GM13976 (cell line): ENCODE results near the gene APMAP.

Experiments used
- DNase-seq: peaks from one replicate; pipeline ENCODE4 v3.0.0; 2012; ENCODE audit warnings: low spot score
- CTCF ChIP-seq: IDR thresholded peaks from 2 replicates; pipeline ENCODE4 v1.5.1; 2012; ENCODE audit warnings: borderline replicate concordance, mild to moderate bottlenecking; ENCODE audit not compliant: insufficient read depth; ENCODE audit errors: extremely low read depth, missing control alignments, control extremely low read depth
- in situ Hi-C: fragments of 300-500 bp; cut with MboI; formaldehyde crosslinking; loops from one replicate; pipeline ENCODE4 v1.12.0; 2022; ENCODE audit warnings: low sequenced_read_pairs, mixed read lengths, inconsistent platforms; ENCODE audit not compliant: unreplicated experiment

APMAP gene

GRCh38 chr20:24914388-24915241 lies 77.9 kb downstream of the APMAP start:
- DNase-seq = peak; percentile 23
- no peak for TF ChIP-seq CTCF
- in situ Hi-C loops = loop anchor here (25.0 kb wide), 1 partner anchor 127 kb away; no protein-coding TSS in a partner anchor

GRCh38 chr20:24913076-24913628 lies 79.4 kb downstream of the APMAP start:
- TF ChIP-seq CTCF = no peak
- DNase-seq = no peak
- in situ Hi-C loops = loop anchor here (25.0 kb wide), 1 partner anchor 126 kb away; no protein-coding TSS in a partner anchor
